DMS153 (cell line): ENCODE results near the gene INPP5A.
"Not testable (repeated sequence)": the region's sequence is repeated elsewhere in the genome, so short reads cannot be mapped to it uniquely, and the experiment has no call there.

Source experiments
- DNase-seq: peaks from one replicate; lab custom pipeline; 2025; lab: John Stamatoyannopoulos, UW

INPP5A gene

DNA sequence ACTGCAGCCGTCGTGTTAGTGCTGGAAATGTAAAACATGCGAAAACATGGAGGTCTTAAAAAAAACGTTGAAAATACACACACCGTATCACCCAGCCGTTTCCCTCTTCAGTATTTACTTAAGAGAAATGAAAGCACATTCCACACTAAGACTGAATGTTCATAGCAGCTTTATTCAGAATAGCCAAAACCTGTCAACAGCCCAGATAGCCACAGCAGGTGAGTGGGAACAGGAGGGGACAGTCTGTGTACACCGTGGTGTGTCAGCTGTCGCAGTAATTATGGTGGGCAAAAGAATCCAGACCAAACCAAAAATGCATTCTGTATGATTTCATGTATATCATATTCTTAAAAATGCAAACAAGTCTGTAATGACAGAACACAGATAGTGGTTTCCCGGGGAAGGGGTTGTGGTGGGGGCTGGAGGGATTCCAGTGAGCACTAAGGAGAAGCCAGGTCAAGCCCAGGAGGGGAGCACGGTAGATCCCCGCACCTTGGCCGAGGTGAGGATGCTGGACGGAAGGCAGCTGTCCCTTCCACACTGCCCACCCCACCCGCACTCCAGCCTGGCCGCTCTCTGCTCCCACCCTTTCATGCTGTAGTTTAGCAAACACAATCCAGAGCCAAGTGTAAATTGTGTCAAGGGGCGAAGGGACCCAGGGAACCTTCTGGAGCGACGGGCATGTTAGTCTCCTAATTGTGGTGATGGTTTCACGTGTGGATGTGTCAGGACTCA lies 124.8 kb downstream of the INPP5A start:
- DNase-seq: no peak

- DNase-seq: no peak
Observed at GRCh38 chr10:132663666-132664365, 126.2 kb downstream of the INPP5A start.

DNA sequence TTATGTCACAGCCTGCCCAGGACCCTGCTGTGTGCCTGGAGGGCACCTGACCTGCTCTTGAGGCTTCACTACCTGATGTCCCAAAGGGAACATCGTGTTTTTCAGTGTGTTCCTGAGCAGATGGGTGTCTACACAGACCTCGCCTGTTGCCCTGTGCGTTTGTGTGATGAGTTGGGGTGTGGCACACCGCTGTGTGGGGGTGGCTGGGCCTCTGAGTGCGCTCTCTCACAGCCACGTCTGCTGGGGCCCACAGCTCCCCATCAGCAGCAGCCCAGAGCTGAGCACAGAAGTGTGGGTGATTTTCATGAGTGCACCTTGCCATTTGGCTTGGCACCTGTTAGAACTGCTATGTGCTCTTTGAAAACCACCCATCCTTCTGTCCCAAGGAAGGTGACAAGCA lies 126.8 kb downstream of the INPP5A start:
- no peak for DNase-seq

DNA sequence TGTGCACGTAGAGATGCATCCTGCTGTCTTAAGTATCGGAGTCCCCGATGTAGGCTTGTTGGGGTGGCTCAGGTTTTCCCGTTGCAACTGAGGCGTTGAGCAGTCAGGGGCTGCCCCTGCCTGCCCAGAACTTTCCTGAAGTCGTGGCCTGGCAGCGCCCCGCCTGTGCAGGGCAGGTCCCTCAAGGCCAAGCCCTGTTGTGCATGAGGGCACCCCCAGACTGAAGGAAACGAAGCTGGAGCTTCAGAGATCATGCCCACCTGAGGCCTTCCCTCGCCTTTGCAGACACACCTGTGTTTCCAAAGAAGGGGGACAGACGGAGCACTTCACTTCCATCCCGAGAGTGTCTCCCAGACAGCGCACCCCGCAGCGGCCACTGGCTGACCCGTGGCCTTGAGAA lies 127.3 kb downstream of the INPP5A start:
- no peak for DNase-seq

- no peak for DNase-seq
Observed at GRCh38 chr10:132665946-132666704, 128.5 kb downstream of the INPP5A start.

DNA sequence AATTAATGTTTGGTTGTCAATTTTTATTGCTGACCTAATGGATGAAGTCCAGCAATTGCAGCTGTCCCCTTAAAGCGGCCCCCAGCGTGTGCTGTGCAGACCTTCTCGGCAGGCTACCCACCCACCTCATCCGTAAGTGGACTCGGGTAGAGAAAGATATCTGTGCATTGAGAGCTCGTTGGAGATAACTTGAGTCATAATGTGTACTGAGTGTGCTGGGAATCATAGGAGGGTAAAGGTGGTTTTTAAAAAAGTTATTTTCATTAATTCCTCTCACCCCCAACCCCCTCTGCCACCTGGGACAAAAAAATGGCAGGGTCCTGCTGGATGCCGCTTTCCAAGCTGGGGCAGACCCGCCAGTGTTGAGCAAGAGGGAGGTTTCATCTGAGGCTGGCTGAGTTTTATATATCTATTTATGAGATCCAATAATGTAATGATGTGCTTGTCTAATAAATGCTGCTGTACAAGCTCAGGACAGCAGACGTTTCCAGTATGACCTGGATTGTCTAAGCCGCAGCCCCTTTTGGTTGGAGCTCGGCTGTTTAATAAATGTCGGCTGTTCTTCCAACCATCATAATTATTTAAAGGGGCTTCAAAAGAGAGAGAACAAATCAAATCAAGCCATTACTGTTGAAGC lies 129.2 kb downstream of the INPP5A start:
- no peak for DNase-seq

GRCh38 chr10:132667342-132668047 lies 129.9 kb downstream of the INPP5A start:
- no peak for DNase-seq

DNA sequence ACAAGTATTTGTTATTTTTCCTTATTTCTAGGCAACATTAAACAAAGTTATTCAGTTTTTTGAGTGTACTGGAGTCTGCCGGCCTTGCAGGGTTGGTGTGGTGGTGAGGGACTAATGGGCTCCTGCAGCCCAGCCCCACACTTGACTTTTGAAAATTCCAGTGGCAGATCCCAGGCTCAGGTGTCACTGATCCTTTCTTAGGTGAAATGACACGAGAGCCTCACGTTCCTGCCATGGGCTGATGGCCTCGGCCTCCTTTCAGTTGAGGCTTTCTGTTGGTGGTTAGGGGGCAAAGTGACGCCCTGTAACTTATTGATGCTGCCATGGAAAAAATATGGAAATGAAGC lies 130.4 kb downstream of the INPP5A start:
- no peak for DNase-seq

- no peak for DNase-seq
Observed at GRCh38 chr10:132669208-132669861, 131.7 kb downstream of the INPP5A start.

- DNase-seq: no peak
Observed at GRCh38 chr10:132670546-132671227, 133.1 kb downstream of the INPP5A start.

GRCh38 chr10:132671228-132672154 lies 133.9 kb downstream of the INPP5A start:
- no peak for DNase-seq

DNA sequence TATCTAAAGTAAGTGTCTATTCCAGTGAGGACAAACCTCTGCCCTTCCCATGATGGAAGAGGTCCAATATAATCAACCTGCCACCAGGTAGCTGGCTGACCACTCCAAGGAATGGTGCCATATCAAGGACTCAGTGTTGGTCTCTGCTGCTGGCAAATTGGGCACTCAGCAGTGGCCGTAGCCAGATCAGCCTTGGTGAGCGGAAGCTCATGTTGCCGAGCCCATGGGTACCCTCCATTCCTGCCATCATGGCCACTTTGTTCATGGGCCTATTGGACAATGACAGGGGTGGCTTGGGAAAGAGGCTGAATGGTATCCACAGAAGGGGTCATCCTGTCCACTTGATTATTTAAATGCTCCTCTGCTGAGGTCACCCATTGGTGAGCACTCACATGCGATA lies 136.2 kb downstream of the INPP5A start:
- not testable (repeated sequence) for DNase-seq

DNA sequence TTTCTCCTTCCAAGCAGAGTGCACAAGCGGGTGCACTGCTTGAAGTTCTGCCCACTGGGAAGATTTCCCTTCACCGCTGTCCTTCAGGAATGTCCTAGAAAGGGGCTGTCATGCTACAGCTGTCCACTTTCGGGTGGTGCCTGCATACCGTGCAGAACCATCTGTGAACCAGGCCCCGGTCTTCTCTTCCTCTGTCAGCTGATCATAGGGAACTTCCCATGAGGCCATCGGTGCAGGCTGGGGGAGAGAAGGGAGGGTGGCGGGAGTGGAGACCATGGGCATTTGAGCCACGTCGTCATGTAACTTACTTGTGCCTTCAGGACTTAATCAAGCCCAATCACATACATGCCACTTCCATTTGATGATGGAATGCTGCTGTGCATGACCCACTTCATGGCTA lies 136.7 kb downstream of the INPP5A start:
- no peak for DNase-seq

DNA sequence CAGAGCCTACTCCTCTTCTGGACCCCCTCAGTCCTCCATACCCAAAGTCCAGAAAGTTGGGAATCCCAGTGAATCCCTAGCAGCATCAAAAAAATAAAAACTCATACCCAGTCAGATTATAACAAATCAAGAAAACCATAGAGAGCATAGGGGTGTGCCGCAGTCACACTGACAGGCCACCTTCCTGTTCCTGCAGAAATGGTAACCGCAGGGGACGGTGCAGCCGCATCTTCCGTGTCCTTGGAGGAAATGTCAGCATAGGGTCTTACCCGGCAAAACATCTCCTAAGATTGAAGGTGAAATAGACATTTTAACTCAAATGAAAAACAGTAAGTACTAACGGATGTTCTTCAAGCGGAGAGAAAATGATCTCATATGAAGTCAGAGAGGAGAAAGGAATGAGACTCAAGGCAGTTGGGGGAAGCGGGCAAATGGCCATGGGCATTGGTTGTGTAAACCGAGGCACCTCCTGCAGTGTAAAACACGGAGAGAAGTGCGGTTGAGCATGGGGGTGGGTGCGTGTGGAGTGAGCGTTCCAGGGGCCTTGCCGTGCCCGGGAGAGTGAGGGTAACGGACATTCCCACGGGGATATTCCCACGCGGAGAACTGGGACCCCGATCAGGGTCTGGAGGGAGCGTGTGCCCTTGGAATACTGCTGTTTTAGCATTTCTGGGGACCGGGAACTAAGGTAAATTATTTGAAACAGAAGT lies 137.6 kb downstream of the INPP5A start:
- no peak for DNase-seq

DNA sequence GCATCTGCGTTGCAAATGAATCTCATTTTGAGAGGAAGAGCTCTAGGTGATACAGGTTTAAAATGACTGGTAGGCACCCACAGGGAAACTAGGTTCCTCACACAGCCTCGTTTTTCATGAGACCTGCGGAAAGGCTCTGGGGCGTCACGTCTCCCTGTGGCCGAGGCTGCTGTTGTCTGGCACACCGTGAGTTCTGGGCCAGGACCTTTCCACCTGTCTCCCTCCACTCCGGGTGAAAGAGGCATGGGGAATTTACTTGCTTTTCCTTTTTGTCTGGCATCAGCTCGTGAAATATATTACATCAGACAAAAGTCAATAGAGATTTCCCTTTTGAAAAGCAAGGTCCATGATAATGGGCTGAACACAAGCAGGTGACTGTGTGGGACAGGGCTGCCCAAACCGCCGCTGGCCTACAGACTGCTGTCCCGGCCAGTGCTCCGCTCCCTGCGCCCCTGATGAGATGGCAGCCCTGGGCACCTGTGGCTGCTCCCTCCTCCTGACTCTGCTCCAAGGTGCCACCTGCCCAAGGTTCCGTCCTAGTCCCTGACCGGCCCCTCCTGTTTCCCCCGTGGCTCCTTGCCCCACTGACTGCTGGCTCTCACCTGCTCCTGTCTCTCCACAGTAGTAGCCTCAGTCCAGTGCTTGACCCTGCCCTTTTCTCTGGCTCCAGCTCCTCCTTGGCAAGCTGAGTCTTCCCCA lies 138.8 kb downstream of the INPP5A start:
- no peak for DNase-seq

GRCh38 chr10:132677096-132677472 lies 139.5 kb downstream of the INPP5A start:
- no peak for DNase-seq

- no peak for DNase-seq
Observed at GRCh38 chr10:132677473-132678227, 140.1 kb downstream of the INPP5A start.
